GM19238 (cell line): ENCODE results near the gene EIF2D.
A peak's percentile ranks its signal among the peaks of the same experiment; 100 is the strongest.
"Not testable (repeated sequence)": the region's sequence is repeated elsewhere in the genome, so short reads cannot be mapped to it uniquely, and the experiment has no call there.

Experiments used
- DNase-seq: peaks from one replicate; pipeline ENCODE4 v3.0.0; 2011; ENCODE audit warnings: low spot score; ENCODE audit not compliant: insufficient read length

EIF2D gene

GRCh38 chr1:206586501-206587445 is 25.5 kb downstream of the EIF2D start:
- DNase-seq: no peak

GRCh38 chr1:206584683-206585082 is 27.6 kb downstream of the EIF2D start:
- no peak for DNase-seq

GRCh38 chr1:206583707-206584648 is 28.3 kb downstream of the EIF2D start:
- DNase-seq: peak; percentile 53

GRCh38 chr1:206582971-206583706 is 29.1 kb downstream of the EIF2D start:
- DNase-seq: no peak

- DNase-seq: no peak
Measured at GRCh38 chr1:206582537-206582936, 29.7 kb downstream of the EIF2D start.

- no peak for DNase-seq
Measured at GRCh38 chr1:206581571-206581981, 30.7 kb downstream of the EIF2D start.

GRCh38 chr1:206581114-206581497 is 31.2 kb downstream of the EIF2D start:
- DNase-seq: not testable (repeated sequence)

GRCh38 chr1:206580438-206581113 is 31.7 kb downstream of the EIF2D start:
- no peak for DNase-seq

GRCh38 chr1:206579747-206580437 is 32.4 kb downstream of the EIF2D start:
- DNase-seq: peak; percentile 67

- no peak for DNase-seq
Measured at GRCh38 chr1:206578978-206579374, 33.3 kb downstream of the EIF2D start.

GRCh38 chr1:206578068-206578977 is 33.9 kb downstream of the EIF2D start:
- no peak for DNase-seq

- no peak for DNase-seq
Measured at GRCh38 chr1:206577626-206578025, 34.6 kb downstream of the EIF2D start.

GRCh38 chr1:206575894-206576737 is 36.1 kb downstream of the EIF2D start:
- DNase-seq: no peak

- no peak for DNase-seq
Measured at GRCh38 chr1:206575165-206575893, 36.9 kb downstream of the EIF2D start.

- no peak for DNase-seq
Measured at GRCh38 chr1:206573762-206574161, 38.5 kb downstream of the EIF2D start.

- DNase-seq: no peak
Measured at GRCh38 chr1:206573319-206573718, 38.9 kb downstream of the EIF2D start.

GRCh38 chr1:206572835-206573234 is 39.4 kb downstream of the EIF2D start:
- DNase-seq: no peak
